Fibroblast of skin of back (primary cell): ENCODE data around the gene NOC3L.

ENCODE experiments used
- DNase-seq: peaks from one replicate; pipeline ENCODE4 v3.0.0-alpha.2; 2013

The NOC3L gene

GRCh38 chr10:94358480-94358879 is 4.3 kb downstream of the NOC3L start:
- DNase-seq: peak; percentile 93

DNA sequence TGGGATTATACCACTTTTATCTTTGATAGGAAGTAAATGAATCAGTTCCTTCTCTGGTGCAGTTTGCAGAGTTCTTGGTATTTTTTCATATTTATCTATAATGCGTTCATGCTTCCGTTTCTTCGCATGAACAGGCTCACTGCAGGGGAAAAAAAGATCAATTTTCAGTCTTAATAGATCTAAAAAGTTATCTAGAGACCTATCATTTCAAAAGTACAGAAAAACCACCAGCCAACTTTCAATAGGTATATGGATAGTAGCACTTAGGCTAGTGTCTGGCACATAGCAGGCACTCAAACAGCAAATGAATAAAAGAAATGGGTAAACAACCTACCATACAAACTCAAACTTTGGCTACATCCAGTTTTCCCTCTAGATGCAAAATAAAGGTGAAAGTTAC is 5.5 kb downstream of the NOC3L start:
- DNase-seq: no peak

- DNase-seq: no peak
Measured at GRCh38 chr10:94355841-94356240, 6.9 kb downstream of the NOC3L start.

DNA sequence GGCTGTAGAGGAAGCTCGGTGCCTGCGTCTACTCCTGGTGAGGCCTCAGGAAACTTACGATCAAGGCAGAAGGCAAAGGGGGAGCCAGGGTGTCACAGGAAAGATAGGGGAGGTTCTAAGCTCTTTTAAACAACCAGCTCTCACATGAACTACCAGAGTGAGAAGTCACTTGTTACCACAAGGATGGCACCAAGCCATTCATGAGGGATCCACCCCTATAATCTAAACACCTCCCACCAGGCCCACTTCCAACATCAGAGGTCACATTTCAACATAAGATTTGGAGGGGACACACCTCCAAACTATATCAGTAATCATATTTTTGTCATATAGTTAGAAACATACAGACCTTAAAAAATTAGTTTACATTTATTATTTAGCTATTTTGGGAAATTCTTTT is 9.4 kb downstream of the NOC3L start:
- DNase-seq: no peak

GRCh38 chr10:94351089-94351488 is 11.7 kb downstream of the NOC3L start:
- no peak for DNase-seq

DNA sequence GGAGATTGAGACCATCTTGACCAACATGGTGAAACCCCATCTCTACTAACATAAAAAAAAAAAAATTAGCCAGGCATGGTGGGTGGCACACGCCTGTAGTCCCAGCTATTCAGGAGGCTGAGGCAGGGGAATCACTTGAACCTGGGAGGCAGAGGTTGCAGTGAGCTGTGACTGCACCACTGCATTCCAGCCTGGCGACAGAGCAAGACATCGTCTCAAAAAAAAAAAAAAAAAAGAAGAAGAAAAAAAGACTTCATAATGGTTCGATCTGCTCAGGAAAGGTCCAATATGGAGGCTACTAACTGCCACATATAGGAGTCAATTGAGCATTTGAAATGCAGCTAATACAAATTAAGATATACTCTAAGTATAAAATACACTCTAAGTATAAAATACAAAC is 12.2 kb downstream of the NOC3L start:
- DNase-seq: peak; percentile 24

DNA sequence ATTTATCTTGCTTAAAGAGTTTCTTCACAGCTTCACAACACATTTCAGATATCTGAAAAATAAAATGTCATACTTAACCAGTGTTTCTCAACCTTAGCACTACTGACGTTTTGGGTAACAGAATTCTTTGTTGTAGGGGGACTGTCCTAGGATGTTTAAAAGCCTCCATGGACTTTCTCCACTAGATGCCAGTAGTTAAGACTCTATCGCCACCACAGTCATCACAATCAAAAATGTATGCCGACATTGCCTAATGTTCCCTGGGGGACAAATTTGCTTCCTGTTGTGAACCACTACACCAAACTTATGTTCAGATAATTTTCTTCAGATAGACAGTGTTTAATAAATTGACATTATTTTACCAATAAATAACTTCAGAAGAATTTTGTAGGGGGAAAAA is 13.4 kb downstream of the NOC3L start:
- DNase-seq: peak; percentile 35

DNA sequence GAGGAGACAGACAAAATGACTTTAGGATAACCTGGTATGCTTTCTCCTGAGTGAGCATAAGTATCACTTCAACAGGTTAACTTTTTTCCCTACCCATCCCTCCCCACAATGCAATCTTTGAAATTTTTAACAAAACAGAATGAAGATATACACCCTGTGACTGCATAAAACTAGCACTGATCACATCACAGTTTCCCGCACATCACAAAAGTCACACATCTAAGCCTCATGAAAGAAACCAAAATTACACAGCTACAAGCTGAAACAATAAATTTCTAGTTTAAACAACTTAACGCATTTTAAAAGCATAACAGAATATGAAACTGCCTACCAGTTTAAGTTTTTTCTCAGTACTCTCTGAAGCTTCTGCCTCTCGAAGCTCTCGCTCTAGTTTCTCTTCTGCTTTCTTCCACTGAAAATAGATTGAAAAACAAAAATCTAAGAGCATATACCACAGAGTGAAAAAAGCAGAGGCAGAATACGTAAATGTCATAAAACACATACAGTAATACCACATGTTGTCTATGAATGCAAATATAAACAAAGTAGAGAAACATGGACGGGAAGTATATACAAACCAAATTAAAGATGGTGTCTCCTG is 18.1 kb downstream of the NOC3L start:
- DNase-seq: no peak

- no peak for DNase-seq
Measured at GRCh38 chr10:94343151-94343550, 19.6 kb downstream of the NOC3L start.

GRCh38 chr10:94334857-94335256 is 27.9 kb downstream of the NOC3L start:
- DNase-seq: no peak

DNA sequence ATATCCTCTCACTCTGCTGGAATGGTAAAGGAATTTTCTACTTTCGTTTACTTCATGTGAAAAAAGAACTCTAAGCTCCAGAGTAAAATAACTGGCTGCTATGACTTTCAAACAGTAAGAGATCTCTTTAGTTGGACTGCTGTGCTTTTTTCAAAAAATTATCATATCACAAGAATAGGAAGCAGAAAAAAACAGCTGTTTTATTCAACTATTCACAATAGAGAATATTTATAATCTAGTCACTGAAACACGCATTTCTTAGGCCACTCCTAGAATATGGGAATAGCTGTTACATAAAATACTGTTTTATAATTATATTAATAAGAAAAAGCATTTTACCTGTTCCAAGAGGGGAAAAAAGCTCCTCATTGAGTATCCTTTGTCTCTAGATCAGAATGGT is 29.7 kb downstream of the NOC3L start:
- no peak for DNase-seq

DNA sequence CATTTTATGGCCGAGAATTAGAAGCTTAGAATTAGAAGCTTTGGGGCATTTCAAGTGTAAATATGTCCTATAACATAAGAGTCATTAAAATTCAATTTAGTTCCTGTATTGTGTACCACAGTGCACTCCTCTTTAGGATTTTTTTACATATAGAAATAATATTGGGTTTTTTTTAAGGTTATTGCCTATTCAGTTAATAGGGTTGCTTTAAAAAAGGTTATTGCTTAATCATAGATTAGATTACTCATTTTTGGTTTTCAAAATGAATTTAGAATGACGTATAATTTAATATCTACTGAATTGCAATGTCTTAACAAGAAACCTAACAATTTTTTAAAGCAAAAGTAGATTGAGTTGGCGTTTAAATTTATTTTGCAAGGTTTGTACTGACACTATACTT is 34.1 kb downstream of the NOC3L start:
- DNase-seq: no peak

- DNase-seq: no peak
Measured at GRCh38 chr10:94327649-94328048, 35.1 kb downstream of the NOC3L start.

DNA sequence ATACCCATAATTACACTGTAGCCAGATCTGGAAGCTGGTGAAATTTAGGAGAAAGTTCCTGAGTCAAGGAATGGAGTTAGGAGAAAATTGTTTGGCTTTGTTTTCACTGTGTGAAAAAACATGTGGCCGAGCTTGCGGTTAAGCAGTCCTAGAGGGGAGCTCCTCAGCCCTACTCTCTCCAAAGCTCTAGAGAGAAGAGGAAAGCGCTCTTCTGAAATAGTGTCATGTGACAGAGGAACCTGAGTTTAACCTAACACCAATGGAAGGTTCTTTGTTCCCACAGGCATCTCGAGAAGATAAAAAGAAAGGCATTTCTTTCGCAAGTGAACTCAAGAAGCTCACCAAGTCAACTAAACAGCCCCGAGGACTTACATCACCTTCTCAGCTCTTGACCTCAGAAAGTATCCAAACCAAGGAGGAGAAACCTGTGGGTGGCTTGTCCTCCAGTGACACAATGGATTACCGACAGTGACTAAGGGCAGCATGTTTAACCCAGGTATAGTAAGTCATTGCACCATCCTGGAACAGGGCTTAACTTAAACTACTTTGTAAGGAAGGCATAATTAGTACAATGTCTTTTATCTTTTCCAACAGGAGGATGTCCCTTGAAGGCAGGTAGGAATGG is 38.0 kb downstream of the NOC3L start:
- no peak for DNase-seq

DNA sequence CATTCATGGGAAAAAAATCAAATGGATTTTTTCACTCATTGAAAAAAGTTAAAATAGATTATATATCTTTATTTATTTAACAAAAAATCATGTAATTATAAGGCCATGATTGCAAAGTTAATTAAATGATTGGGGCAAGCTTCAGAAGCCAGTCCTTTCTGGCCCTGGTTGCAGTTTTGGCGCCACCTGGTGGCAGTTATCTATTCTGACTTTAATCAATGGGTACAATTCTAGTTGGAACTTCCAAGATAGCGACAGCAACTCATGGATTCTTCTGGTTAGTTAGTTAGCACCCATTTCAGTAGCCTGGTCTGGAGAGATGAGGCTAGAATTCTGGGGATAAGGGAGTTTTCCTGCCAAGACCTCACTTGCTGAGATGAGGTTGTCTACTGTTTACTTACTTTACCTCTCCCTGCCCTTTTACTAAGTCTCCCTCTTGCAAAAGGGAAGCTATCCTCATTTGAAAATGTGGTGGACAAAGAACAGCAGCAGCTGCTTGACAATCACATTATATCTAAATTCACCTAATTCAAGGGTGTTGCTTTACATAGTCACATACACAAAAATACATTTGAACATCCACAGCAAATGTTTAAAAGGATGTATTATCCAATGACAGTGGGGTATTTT is 42.3 kb downstream of the NOC3L start:
- peak; percentile 56 for DNase-seq

- DNase-seq: no peak
Measured at GRCh38 chr10:94316560-94316959, 46.2 kb downstream of the NOC3L start.

- peak; percentile 86 for DNase-seq
Measured at GRCh38 chr10:94315975-94316464, 46.7 kb downstream of the NOC3L start.

DNA sequence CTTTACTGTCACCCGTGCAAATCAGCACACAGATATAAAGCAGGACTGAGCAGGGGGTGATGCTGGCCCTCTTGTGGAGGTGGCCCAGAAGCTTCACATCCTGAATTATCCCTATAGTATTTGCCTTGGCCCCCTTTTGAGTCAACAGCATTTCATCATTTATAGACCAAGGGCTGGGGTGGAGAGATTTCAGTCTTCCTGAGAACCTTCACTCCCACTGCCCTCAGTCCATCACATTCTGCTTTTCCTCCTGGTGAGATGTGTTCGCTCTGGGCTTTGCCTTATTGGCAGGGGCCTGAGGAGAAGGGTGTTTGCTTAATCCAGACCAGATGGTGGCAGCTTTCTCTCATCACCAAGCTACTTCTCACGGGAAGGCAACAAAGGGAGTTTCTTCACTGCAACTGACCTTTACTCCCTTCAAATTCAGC is 47.7 kb downstream of the NOC3L start:
- DNase-seq: peak; percentile 61

- no peak for DNase-seq
Measured at GRCh38 chr10:94310369-94310768, 52.4 kb downstream of the NOC3L start.

DNA sequence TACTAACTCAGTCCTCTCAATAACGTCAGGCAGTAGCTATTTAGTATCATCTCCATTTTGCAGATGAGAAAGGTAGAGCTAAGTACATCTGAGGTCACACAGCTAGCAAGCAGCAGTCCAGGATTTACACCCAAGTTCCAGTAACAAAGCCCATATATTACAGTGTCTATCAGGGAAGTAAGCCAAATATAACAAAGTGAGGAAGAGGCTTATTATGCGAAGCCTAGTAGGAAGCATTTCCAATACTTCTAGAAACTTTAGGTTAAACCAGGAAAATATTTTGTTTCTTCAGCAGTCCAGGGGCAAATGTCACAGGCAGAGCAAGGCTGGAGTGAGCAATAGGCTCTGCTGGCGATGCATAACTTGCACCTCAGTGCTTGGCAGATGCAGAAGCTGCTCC is 53.9 kb downstream of the NOC3L start:
- peak; percentile 62 for DNase-seq

GRCh38 chr10:94307046-94307615 is 55.6 kb downstream of the NOC3L start:
- no peak for DNase-seq

GRCh38 chr10:94303929-94304328 is 58.8 kb downstream of the NOC3L start:
- no peak for DNase-seq

DNA sequence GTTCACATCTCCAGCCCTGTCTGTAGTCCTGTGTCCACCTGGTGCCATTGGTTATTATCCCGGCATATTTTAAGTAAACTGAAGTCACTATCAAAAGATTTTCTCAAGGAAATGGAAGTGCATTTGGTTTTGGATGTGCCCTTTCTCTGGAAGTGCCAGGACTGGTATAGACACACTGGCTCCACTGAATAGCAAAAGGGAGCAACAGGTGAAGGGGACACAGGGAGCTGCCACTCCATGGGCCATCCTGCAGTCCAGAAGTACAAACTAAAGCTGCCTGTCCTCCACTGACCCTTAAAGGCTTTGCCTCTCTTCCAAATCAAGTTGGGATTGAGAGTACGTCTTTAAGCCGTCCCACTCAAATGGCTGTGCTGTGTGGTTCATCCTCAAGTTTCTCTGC is 62.7 kb downstream of the NOC3L start:
- DNase-seq: no peak

- peak; percentile 30 for DNase-seq
Measured at GRCh38 chr10:94299417-94299816, 63.3 kb downstream of the NOC3L start.
